HG02642 (cell line): ENCODE data around the gene SLC2A9.

Experiments
- ATAC-seq: cut with Tn5 transposase; IDR thresholded peaks from one replicate; pipeline ENCODE4 v1.9.1; 2021; ENCODE audit warnings: mild to moderate bottlenecking; ENCODE audit not compliant: unreplicated experiment, poor library complexity

Gene SLC2A9

GRCh38 chr4:9969526-9970398, 51.5 kb downstream of the SLC2A9 start:
- ATAC-seq, result peak; percentile 26

DNA sequence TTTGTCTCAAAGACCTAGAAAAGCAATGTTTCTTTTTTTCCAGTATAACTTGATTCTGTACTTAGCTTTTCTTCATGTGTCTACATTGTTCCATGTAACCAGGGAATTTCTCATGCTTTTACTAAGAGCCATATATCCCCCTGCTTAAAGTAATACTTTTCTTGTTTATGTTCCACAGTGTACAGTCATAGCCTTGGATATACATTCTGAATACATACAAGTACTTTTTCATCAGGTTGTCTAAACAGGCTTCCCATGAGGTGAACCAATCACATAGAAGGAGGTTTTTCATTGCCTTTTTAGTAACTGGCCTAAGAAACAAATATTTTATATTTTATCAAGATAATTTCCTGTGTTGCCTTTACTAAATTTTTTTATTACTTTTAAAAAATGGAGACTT, 52.8 kb downstream of the SLC2A9 start:
- ATAC-seq, result no peak

GRCh38 chr4:9964879-9965278, 56.4 kb downstream of the SLC2A9 start:
- ATAC-seq, result no peak

DNA sequence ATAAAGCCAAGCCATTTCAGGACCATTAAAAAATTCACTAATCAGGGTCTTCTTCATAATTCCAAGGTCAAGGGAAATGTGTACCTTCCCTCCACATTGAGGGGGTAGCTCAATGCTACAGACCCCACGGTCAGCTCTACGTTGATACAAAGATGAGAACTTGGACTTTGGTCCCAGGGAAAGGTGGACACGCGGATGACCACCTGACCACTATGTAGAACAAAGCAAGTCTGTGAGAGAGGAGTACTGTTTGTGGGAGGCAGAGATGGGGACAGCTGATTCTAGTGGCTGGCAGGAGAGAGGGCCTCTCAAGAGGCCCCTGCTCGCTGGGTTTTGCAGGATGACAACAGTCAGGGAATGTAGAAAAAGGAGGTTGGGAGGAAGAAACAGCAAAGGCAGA, 58.0 kb downstream of the SLC2A9 start:
- ATAC-seq, result no peak

GRCh38 chr4:9962611-9963314, 58.5 kb downstream of the SLC2A9 start:
- ATAC-seq, result no peak

GRCh38 chr4:9954468-9954867, 66.8 kb downstream of the SLC2A9 start:
- ATAC-seq, result no peak

DNA sequence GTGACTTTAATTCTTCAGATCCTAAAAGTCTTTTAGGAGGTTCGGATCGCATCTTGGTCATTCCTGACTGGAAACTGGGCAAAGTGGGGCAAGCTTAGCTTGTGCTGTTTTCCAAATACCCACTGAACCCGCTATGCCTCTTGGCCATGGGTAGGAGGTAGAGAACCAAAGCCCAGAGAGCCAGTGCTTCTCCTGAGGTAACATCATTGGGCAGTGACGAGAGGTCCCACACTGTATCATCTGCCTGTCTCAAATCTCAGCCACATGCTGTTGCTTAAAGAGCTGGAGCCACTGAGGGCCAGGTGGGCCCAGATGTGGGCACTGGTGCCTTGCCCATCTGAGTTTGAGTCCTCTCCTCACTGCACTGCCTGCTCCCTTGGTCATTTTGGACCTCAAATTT, 68.2 kb downstream of the SLC2A9 start:
- no peak for ATAC-seq

DNA sequence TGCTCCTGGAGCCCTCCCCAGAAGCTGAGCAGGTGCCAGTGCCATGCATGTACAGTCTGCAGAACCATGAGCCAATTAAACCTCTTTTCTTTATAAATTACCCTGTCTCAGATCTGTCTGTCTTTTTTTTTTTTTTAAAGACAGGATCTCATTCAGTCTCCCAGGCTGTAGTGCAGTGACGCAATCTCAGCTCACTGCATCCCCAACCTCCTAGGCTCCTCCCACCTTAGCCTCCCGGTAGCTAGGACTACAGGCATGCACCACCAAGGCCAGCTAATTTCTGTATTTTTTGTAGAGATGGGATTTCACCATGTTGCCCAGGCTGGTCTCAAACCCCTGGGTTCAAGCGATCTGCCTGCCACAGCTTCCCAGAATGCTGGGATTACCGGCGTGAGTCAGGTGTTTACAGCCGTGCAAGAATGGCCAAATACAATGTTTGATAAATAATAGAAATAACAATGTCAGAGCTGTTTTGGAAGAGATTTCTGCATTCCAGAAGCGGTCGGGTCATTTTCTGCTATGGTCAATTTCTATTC, 68.8 kb downstream of the SLC2A9 start:
- no peak for ATAC-seq

DNA sequence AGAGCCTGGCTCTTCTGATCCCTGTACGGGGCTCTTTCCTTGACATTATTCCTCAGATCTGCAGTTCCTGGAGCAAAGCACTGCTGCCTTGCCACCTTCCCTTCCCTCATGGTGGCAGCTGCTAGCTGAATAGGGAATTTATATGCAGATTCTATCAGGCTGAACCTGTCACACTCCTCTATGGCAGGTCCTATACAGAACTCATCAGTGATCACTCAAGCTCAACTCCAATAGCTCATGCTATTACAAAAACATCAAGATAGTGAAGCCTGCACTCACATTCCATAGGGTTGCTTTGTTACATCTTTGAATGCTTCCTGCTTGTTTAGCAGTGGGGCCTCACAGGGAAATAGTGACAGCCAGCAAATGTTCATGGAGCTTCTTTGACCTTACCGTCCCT, 71.7 kb downstream of the SLC2A9 start:
- ATAC-seq, result no peak

DNA sequence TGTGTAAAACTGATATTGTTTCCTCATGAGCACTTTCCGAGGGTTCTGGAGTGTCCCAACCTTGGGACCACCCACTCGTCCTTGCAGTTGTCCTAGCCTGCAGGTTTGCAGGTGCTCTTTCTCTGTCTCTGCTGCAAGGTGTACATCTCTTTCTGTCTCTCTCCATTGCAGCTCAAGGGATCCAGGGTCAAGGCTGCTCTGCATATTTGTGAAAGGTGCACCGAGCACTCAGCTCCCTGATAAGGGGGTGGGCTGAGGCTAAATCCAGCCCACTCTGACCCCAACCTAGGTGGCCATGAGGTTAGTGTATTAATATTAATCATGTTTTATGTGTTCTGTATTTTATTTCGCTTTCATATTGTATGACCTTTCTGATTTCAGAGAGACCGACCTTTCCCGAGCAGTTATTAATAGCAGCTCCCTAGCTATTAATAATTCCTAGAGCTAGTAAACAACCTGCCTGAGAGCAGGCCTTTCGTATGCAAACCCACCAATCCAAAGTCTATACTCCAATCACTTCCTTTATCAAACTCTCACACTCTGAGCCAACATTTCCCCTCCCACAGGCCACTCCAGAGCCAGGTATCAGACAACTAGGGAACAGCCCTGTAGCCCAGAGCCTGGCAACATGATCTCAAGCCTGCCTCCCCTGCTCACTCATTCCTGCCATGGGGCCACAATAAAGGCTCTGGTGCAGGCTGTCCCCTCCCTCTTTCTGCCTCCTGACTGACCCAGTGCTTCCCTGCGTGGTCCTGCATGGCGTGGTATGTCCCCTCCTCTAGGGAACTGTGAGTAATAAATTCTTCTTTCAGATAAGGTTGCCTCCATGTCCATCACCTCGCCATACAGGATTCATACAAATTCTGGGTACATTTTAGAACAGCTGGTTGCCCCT, 73.9 kb downstream of the SLC2A9 start:
- no peak for ATAC-seq

DNA sequence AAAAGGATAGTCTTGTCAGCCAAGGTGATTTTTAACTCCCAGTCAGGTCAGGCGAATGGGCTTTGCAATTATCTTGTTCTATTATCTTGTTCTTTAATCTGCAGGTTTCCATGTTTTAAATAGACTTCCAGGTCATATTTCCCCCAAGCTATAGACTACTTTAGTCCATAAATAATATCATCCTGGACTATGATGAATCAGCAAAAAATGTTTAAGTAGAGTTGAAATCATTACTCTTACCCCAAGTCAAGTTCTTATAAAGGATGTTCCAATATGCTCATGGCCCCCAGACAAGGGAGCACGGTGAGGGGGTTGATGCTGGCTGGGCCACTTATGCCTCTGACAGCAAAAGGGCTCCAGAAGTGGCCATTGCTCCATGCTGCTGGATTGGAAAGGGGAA, 75.1 kb downstream of the SLC2A9 start:
- no peak for ATAC-seq

DNA sequence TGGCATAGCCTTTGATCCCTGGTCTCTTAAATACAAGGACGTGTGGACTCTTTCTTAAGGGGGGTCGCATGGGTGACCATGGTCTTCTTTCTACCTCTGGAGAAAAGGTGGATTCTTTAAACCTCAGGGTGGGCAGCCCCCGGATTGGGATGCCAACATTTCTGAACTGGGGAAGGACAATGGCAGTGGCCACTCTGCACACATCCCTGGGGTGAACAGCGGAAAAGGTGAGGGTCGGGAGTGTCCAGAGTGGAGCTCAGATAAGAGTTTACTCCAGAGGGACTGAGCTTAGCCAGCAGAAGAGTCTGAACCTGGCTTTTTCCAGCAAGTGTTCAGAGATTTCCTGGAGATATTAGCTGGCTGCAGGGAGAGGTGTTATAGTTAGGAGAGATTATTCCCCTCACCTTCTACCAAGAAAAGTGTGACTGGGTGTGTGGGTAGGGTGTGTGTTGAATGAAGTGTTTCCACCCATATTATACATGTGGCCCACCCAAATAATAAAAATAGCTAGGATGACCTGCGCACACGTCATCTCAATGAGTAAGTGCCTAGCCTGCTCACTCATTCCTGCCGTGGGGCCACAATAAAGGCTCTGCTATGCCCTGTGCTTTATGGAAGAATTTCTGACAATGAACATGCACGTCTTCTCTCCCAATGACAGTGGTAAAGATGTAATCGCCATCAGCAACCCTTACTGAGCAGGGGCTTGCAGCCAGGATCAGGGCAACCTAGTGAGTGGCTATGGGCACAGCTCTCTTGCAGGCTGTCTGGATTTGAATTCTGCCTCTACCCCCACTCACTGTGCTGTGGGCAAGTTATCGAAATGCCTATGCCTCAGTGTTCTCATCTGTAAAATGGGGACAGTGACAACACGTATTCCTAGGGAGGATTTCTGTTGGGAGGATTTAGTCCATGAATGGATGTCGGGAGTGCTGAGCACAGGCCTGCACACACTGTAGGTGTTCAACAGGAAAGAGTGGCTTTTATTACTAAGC, 76.6 kb downstream of the SLC2A9 start:
- no peak for ATAC-seq

- ATAC-seq, result no peak
These were observed 77.5 kb downstream of the SLC2A9 start for GRCh38 chr4:9943761-9944160.

GRCh38 chr4:9942921-9943600, 78.2 kb downstream of the SLC2A9 start:
- ATAC-seq, result no peak

DNA sequence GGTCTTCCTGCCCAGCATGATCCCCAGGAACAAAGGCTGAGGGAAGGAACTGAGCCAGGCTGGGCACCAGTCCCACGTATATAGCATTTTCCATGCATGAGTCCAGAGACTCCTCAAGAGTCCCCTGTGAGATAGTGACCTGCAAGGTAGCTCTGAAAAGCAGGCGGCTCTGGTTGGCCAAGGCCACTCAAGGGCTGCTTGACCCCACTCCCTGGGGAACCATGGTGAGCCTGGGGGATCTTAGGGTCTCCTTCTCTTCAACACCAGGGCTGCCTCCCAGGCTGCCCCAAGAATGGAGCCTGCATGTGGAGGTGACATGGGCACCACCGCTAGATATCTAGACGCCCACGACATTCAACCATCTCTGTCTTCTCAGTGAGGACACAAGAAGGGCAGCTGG, 79.2 kb downstream of the SLC2A9 start:
- no peak for ATAC-seq

- no peak for ATAC-seq
These were observed 81.3 kb downstream of the SLC2A9 start for GRCh38 chr4:9940041-9940440.

DNA sequence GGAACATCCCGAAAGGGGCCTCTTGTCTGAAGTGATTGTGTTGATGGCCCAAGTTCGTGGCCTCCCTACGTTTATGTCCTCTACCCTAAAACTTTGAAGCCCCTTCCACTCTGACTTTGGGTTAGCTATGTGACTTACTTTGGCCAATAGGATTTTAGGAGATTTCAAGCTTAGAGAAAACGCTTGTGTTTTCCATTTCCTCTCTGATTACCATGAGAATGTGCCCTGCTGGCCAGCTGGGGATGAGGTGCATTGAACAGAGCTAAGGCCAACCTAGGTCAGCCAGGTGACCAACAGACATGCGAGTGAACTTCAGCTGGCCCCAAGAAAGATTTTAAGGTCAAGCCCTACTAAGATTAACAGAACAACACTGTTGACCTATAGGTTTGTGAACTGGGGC, 82.4 kb downstream of the SLC2A9 start:
- ATAC-seq, result no peak

DNA sequence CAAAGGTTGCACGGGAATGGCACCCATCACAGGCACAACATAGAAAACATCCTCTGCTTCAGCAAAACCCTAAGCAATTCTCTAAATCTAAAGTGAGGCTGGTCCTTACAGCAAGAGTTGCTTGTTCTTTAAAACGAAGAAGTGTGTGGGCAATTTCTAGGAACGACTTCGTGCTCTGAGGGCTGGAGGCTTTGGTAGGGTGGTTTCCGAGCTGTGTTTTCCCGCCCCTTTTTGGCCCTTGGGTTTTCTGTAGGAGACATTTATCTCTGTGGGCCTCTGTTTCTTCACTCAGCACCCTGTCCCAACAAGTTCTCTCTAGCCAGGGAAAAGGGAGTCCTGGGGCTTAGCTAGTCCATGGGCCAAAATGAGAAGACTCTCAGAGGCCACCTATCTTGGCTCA, 84.2 kb downstream of the SLC2A9 start:
- no peak for ATAC-seq

DNA sequence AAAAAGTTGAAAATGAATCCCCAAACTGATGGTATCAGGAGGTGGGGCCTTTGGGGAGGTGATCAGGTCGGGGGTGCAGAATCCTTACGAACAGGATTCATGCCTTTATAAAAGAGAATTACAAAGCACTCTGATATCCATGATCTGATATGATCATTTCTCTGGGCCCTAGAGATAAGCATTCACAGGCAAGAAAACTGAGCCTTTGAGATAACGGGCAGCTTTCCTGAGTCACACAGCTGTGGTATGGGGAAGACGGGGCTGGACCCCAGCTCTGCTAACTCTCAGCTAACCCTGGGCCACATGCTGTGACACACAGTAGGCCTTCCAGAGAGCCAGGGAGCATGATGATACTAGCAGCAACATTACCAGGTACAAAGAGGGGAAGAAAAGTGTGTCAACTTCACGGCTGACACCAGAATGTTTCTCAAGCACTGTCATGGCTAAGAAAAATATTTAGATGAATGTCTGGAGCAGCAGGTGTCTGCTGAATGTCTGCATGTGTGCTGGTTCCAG, 85.1 kb downstream of the SLC2A9 start:
- no peak for ATAC-seq
